GM21367 (cell line): ENCODE data around the gene STX2.
A peak's percentile ranks its signal among the peaks of the same experiment; 100 is the strongest.
"Not testable (repeated sequence)": the region's sequence is repeated elsewhere in the genome, so short reads cannot be mapped to it uniquely, and the experiment has no call there.

Experiments
- ATAC-seq: cut with Tn5 transposase; IDR thresholded peaks from one replicate; pipeline ENCODE4 v1.9.1; 2021; ENCODE audit not compliant: unreplicated experiment

STX2 gene

GRCh38 chr12:130768120-130768519 lies 70.9 kb downstream of the STX2 start:
- ATAC-seq: no peak

- ATAC-seq: no peak
Measured at GRCh38 chr12:130766470-130766869, 72.6 kb downstream of the STX2 start.

DNA sequence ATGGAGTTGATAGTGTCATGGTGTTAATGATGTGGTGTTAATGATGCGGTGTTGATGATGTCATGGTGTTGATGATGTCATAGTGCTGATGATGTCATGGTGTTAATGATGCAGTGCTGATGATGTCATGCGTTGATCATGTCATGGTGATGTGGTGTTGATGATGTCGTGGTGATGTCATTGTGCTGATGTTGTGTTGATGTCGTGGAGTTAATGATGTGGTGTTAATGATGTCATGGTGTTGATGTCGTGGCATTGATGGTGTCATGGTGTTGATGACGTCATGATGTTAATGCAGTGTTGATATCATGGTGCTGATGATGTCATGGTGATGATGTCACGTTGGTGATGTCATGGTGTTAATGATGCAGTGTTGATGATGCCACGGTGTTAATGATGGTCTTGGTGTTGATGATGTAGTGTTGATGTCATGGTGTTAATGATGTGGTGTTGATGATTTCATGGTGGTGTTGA lies 73.8 kb downstream of the STX2 start:
- no peak for ATAC-seq

- no peak for ATAC-seq
Measured at GRCh38 chr12:130764475-130765185, 74.4 kb downstream of the STX2 start.

- no peak for ATAC-seq
Measured at GRCh38 chr12:130764073-130764472, 75.0 kb downstream of the STX2 start.

DNA sequence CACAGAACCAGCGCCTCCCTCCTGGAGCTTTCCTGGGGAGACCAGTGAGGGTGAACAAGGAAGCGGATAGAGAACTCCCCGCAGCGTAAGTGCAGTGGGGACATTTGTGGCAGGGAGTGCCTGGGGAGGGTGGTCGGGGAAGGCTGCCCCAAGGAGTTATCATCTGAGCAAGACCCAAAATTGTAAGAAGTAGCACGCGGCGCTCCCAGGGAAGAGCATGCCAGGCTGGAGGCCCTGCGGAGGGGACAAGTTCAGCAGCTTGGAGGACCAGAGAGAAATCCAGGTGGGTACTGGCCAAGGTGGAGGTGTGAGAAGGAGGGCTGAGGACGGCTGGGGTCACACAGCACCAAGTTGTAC lies 76.8 kb downstream of the STX2 start:
- ATAC-seq: no peak

GRCh38 chr12:130761537-130762318 lies 77.3 kb downstream of the STX2 start:
- peak; percentile 41 for ATAC-seq

- no peak for ATAC-seq
Measured at GRCh38 chr12:130754234-130754901, 84.7 kb downstream of the STX2 start.

DNA sequence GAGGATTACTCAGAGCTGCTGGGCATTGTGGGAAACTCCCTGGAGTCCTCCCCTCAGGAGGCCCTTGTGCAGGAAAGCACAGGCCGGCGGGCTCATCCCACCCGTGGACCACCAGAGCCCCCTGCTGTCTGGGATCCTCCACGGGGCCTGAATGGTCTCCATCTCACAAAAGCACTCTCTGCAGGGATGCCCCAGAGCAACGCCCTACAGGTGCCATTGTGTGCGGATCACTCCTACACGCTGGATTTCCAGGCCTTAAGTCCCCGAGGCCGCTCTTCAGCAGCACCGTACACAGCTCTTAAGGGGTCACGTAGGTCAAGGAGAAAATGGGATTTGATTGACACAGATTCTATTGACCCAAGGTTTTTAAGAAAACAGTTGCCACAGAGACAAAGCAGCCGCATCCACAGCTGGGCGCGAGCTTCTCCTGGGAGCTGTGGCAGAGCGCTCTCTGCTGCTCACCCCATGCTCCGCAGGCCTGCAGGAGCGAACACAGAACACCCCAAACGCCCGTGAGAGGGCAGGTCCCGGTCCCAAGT lies 86.3 kb downstream of the STX2 start:
- ATAC-seq: no peak

DNA sequence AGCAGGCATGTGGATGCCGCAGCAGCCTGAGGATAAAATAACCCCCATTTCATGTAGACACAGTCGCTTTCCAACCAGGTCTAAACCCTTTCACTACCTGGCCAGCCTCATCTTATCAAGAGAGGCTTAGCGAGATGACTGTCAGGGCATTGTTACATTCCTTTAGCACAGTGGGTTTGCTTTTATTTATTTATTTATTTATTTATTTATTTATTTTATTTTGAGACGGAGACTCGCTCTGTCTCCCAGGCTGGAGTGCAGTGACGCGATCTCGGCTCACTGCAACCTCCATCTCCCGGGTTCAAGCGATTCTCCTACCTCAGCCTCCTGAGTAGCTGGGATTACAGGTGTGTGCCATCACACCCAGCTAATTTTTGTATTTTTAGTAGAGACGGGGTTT lies 87.0 kb downstream of the STX2 start:
- ATAC-seq: not testable (repeated sequence)

GRCh38 chr12:130748786-130749185 lies 90.3 kb downstream of the STX2 start:
- ATAC-seq: no peak

- peak; percentile 93 for ATAC-seq
Measured at GRCh38 chr12:130747867-130748740, 90.9 kb downstream of the STX2 start.

- no peak for ATAC-seq
Measured at GRCh38 chr12:130746546-130746945, 92.5 kb downstream of the STX2 start.

DNA sequence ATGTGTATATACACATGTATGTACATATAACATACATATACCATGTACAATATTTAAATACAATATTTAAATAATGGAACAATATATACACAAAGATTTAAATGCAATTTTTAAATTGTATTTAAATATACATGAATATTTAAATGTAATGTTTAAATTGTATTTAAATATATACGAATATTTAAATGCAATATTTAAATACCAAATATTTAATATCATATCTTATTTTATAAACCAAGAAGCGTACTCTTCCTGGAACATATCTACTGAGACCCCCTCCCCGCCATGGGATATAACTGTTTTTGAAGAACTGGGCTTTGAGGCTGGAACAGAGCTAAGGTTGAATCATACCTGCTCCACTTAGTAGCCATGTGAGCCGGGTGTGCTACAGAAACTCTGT lies 93.1 kb downstream of the STX2 start:
- no peak for ATAC-seq

DNA sequence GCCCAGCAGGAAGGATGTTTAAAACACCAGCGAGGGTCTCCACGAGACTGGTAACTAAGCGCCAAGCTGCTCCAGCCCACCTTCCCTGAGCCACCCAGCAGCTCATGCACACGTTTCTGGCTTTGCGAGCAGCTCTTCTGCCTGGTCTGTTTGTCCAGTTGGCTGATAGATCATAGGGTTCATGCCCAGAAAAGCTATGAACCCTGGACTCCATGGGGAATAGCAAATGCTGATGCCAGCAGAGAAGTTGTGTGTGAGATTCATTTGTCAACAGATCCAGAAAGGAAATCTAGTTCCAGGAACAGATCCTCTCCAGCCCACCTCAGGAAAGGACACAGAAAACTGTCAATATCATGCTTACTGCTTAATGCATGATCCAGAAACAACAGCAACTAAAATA lies 94.8 kb downstream of the STX2 start:
- no peak for ATAC-seq

DNA sequence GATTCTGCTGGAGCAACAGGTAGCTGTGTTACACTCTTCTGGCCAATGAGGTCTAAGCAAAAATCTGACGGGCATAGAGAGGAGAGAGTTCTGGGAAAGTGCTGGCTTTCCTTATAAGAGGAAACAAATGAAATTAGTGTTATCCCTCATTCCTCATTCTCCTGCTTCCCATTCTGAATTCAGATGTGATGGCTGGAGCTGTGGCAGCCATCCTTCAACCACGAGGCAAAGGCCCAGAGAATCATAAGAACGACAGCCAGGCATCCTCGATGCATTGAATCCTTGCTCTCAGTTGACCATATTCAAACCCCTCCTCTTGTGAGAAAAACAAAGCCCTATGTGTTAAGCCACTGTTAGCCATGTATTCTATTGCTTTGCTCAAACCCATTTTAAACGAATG lies 95.4 kb downstream of the STX2 start:
- no peak for ATAC-seq

DNA sequence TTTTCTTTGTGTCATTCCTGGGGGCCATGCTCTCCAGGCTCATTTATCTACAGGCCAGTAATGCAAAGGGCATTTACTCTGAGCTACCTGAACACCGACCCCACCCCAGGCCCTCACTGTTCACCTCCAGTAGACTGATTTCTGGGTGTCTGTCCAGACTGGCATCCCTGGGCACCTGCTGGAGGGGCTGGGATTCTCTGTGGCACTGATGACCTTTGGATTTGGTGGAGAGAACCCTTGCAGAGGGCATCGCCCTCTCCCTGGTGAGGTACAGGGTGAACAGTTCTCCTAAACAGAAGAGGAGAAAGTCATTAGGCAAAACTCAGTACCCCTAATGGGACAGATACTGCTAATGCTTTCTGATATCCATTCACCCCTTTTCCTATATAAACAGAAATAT lies 95.9 kb downstream of the STX2 start:
- ATAC-seq: no peak

GRCh38 chr12:130742716-130743115 lies 96.3 kb downstream of the STX2 start:
- no peak for ATAC-seq

DNA sequence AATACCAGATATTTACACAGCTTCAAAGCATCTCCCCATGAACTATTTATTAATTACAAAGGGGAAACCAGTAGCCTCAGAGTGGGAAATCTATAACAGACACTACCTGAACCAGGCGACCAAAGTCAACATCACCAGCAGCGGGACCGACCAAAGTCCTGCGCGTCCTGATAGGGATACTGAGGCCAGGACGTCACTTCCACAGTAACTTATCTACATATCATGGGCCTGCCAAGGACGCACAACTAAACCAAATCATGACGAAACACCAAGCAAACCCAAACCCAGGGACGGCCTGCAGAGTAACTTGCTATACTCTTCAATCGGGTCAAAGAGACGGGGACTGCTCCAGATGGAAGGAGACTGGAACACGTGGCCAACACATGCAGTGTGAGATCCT lies 96.9 kb downstream of the STX2 start:
- no peak for ATAC-seq
